ENCODE data around the gene KRT222.

- TF ChIP-seq POLR2A (IDR thresholded peaks at IDR 0.05) (no peak), CTCF (IDR thresholded peaks at IDR 0.05) (no peak)
These were observed 6.6 kb downstream of the KRT222 start for GRCh38 chr17:40658396-40658795.
